Fibroblast of the aortic adventitia (primary cell): ENCODE results near the gene MCM10. TPM values are rescaled to one million over a fixed set of nuclear protein-coding genes. Genes with fewer than 3 reads are reported as not detected.

Source experiments
- DNase-seq: peaks from one replicate; pipeline ENCODE4 v3.0.0-alpha.2; 2010; ENCODE audit warnings: low read depth
- H3K4me3 ChIP-seq: 2 replicates; pipeline ENCODE4 v1.5.1; 2011; ENCODE audit warnings: low read depth, mild to moderate bottlenecking, control low read depth, low read length, moderate library complexity
- total RNA-seq: library from RNA; depleted of rRNA; stranded (reverse); fragments of >200 nt; gene quantifications from 2 replicates; pipeline ENCODE4 v1.2.3, GENCODE V29; 2012; ENCODE audit warnings: low replicate concordance
- TF ChIP-seq, protein P1 (sequence below): IDR thresholded peaks from 2 replicates; pipeline ENCODE4 v1.5.1; 2011; ENCODE audit warnings: mild to moderate bottlenecking, low read length, control low read depth, inconsistent platforms; ENCODE audit not compliant: insufficient read depth

Gene MCM10
- total RNA-seq, 1 donor: 19.5 TPM

GRCh38 chr10:13120786-13121499 is 40.4 kb upstream of the MCM10 start:
- DNase-seq: peak; percentile 70
- TF ChIP-seq, protein P1, sequence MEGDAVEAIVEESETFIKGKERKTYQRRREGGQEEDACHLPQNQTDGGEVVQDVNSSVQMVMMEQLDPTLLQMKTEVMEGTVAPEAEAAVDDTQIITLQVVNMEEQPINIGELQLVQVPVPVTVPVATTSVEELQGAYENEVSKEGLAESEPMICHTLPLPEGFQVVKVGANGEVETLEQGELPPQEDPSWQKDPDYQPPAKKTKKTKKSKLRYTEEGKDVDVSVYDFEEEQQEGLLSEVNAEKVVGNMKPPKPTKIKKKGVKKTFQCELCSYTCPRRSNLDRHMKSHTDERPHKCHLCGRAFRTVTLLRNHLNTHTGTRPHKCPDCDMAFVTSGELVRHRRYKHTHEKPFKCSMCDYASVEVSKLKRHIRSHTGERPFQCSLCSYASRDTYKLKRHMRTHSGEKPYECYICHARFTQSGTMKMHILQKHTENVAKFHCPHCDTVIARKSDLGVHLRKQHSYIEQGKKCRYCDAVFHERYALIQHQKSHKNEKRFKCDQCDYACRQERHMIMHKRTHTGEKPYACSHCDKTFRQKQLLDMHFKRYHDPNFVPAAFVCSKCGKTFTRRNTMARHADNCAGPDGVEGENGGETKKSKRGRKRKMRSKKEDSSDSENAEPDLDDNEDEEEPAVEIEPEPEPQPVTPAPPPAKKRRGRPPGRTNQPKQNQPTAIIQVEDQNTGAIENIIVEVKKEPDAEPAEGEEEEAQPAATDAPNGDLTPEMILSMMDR: no peak
- no peak overlapping the region for H3K4me3 ChIP-seq

DNA sequence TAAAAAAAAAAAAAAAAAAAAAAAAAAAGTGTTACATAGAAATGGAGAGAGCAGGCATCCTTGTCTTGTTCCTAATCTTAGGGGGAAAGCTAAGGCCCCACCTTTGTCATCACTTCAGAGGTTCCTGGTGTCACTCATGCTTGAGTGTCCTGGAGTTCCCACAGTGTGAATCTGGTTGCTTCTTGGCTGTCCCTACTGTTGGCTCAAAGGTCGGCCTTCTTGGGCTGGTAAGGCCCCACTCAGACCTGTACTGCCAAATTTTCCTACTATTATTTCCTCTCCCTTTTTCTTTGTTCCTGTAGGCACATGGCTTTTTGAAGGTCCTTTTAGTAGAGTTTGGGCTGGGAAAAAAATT is 39.9 kb upstream of the MCM10 start:
- no peak for DNase-seq
- TF ChIP-seq, protein P1: no peak
- H3K4me3 ChIP-seq: no peak overlapping the region

DNA sequence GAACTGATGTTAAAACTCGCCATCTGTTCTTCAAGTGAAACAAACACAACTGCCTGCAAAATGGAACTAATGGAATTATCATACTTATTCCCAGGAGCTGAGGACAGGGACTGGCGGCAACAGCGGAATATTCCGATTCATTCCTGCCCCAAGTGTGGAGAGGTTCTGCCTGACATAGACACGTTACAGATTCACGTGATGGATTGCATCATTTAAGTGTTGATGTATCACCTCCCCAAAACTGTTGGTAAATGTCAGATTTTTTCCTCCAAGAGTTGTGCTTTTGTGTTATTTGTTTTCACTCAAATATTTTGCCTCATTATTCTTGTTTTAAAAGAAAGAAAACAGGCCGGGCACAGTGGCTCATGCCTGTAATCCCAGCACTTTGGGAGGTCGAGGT is 24.7 kb upstream of the MCM10 start:
- TF ChIP-seq, protein P1: no peak
- H3K4me3 ChIP-seq: no peak overlapping the region
- DNase-seq: no peak

DNA sequence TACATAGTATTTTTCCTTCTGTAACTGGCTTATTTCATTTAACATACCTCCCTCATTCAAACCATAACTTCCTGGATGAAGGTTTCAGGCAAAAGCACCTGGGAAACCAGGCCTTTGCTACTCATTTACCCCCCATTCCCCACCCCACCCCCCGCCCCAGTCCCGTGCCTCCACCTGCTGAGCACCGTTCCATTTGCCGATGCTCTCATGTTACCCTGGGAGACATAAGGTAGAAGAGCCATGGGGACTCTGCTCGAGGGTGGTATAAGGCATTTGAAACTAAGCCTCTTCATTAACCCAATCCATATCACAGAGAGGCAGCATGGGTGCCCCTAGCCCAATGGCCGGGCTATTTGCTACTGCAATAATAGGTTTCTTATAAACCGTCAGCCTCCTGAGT is 22.2 kb upstream of the MCM10 start:
- TF ChIP-seq, protein P1: no peak
- H3K4me3 ChIP-seq: no peak overlapping the region
- DNase-seq: no peak

- TF ChIP-seq, protein P1: no peak
- no peak for DNase-seq
- H3K4me3 ChIP-seq: no peak overlapping the region
Measured at GRCh38 chr10:13139676-13140075, 21.7 kb upstream of the MCM10 start.

GRCh38 chr10:13140627-13141190 is 20.6 kb upstream of the MCM10 start:
- H3K4me3 ChIP-seq: no peak overlapping the region
- DNase-seq: no peak
- TF ChIP-seq, protein P1: no peak
